SK-N-SH (cell line): ENCODE measurements around the gene KBTBD2.
"Not testable (repeated sequence)": the region's sequence is repeated elsewhere in the genome, so short reads cannot be mapped to it uniquely, and the experiment has no call there.

Source experiments
- CHD2 ChIP-seq: fragments of 150-350 bp; IDR thresholded peaks from 2 replicates; pipeline ENCODE4 v1.6.1; 2018; ENCODE audit warnings: low read length; ENCODE audit not compliant: partially characterized antibody
- JUND ChIP-seq: IDR thresholded peaks from 2 replicates; pipeline ENCODE4 v1.4.0; 2012
- POLR2AphosphoS5 ChIP-seq: IDR thresholded peaks from 2 replicates; pipeline ENCODE4 v1.6.1; 2012; ENCODE audit warnings: low read depth, low read length
- REST ChIP-seq: IDR thresholded peaks from 2 replicates; pipeline ENCODE4 v1.6.1; 2012; ENCODE audit warnings: mild to moderate bottlenecking, low read depth, low read length, moderate library complexity
- RXRA ChIP-seq: IDR thresholded peaks from 2 replicates; pipeline ENCODE4 v1.4.0; 2012; ENCODE audit warnings: low read depth, mild to moderate bottlenecking, borderline replicate concordance
- SMC3 ChIP-seq: IDR thresholded peaks from 2 replicates; pipeline ENCODE4 v1.6.1; 2012; ENCODE audit warnings: low read depth, low read length, improper control_type of control experiment
- TF ChIP-seq, protein P1 (sequence below): fragments of 200-600 bp; sonication (generic); IDR thresholded peaks from 2 replicates; pipeline ENCODE4 v1.6.1; 2017; ENCODE audit warnings: antibody characterized with exemption, mild to moderate bottlenecking, moderate library complexity

DNA sequence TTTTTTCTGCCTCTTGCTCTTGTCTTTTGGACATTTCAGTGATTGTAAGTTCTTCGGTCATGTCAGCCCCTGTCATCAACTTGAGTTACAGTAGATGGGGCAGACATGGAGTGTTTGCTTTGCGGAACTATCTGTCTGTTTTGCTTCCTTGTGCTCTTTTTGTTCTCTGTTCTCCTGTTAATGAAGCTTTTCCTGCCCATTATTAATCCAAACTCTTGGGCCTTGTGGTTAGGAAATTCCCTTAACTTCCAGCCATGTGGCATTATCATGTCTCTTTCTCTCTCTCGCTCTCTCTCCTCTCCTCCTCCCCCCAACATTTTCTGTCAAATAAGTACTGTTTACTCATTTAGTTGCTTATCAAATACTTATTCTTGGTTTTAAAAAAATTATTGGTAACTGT lies 47.8 kb downstream of the KBTBD2 start:
- TF ChIP-seq POLR2AphosphoS5, JUND, REST, SMC3, RXRA, CHD2: not testable (repeated sequence)
- TF ChIP-seq, protein P1, sequence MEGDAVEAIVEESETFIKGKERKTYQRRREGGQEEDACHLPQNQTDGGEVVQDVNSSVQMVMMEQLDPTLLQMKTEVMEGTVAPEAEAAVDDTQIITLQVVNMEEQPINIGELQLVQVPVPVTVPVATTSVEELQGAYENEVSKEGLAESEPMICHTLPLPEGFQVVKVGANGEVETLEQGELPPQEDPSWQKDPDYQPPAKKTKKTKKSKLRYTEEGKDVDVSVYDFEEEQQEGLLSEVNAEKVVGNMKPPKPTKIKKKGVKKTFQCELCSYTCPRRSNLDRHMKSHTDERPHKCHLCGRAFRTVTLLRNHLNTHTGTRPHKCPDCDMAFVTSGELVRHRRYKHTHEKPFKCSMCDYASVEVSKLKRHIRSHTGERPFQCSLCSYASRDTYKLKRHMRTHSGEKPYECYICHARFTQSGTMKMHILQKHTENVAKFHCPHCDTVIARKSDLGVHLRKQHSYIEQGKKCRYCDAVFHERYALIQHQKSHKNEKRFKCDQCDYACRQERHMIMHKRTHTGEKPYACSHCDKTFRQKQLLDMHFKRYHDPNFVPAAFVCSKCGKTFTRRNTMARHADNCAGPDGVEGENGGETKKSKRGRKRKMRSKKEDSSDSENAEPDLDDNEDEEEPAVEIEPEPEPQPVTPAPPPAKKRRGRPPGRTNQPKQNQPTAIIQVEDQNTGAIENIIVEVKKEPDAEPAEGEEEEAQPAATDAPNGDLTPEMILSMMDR: not testable (repeated sequence)
